Right lobe of liver (tissue), 4 donors: ENCODE measurements around the gene CDK1.

ENCODE experiments used
- CTCF ChIP-seq, 4 donors: fragments of 200-600 bp in 3 of 4; fragments of 450-650 bp in 1 of 4; IDR thresholded peaks; one replicate each; pipeline versions ENCODE4 v1.5.1 to v1.8.0; 2016 to 2022; ENCODE audit warnings: antibody characterized with exemption in 4 of 4, mild to moderate bottlenecking in 2 of 4
- POLR2A ChIP-seq: fragments of 450-650 bp; IDR thresholded peaks from one replicate; pipeline ENCODE4 v1.6.1; 2017; ENCODE audit warnings: antibody characterized with exemption, mild to moderate bottlenecking
- donor health status: DM: no; HTN: no; CAD: no.
- donor health status: DM: no; HTN: no; CAD: no.
- donor health status: DM: no; HTN: yes; CAD: no.

DNA sequence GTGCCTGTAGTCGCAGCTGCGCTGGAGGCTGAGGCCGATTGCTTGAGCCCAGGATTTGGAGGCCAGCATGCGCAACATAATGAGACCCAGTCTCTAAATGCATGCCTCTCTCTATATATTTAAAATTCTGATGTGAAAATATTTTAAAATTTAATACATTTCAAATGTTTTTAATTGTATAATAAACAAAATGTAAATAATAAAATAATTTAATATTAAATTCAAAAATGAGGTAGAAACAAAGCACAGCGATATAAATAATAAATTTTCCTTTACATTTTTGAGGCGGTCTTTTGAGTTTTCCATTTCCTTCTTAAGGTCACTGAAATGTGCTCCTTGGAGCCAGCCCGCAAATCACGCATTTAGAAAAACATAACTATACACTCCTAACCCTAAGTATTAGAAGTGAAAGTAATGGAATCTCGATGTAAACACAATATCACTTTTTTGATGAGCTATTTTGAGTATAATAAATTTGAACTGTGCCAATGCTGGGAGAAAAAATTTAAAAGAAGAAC lies 523 bp upstream of the CDK1 start:
- TF ChIP-seq CTCF (IDR thresholded peaks at IDR 0.05) (peak in 1 of 4 donors; percentile 7), POLR2A (no peak)
